ENCODE measurements around the gene PTPRE. TPM values are rescaled to one million over a fixed set of nuclear protein-coding genes. Genes with fewer than 3 reads are reported as not detected.
A peak's percentile ranks its signal among the peaks of the same experiment; 100 is the strongest.
"Not testable (repeated sequence)": the region's sequence is repeated elsewhere in the genome, so short reads cannot be mapped to it uniquely, and the experiment has no call there.

PTPRE gene
- total RNA-seq, 1 experiment from 2014 or later: 0.69 TPM

- Histone ChIP-seq H3K27me3 (ENCODE audit: control insufficient read depth, insufficient read depth, low read length) (no peaks in the 10 kb centered on the region), H3K4me3 (ENCODE audit: insufficient read depth, low read depth, low read length) (no peak overlapping the region), H3K36me3 (replicated peaks; ENCODE audit: control insufficient read depth, insufficient read depth, low read length) (no peaks in the 10 kb centered on the region)
- no peak for DNase-seq
These were observed 176.4 kb downstream of the PTPRE start for GRCh38 chr10:128083191-128083895.

GRCh38 chr10:128084364-128084763, 177.5 kb downstream of the PTPRE start:
- H3K27me3 ChIP-seq (ENCODE audit: control insufficient read depth, insufficient read depth, low read length): no peaks in the 10 kb centered on the region
- H3K4me3 ChIP-seq (ENCODE audit: insufficient read depth, low read depth, low read length): no peak overlapping the region
- no peak for DNase-seq
- H3K36me3 ChIP-seq (replicated peaks; ENCODE audit: control insufficient read depth, insufficient read depth, low read length): no peaks in the 10 kb centered on the region

- Histone ChIP-seq H3K4me3 (ENCODE audit: insufficient read depth, low read depth, low read length) (no peak overlapping the region), H3K27me3 (ENCODE audit: control insufficient read depth, insufficient read depth, low read length) (no peaks in the 10 kb centered on the region)
- no peak for DNase-seq
These were observed 178.1 kb downstream of the PTPRE start for GRCh38 chr10:128084991-128085390.

GRCh38 chr10:128086003-128086863, 179.3 kb downstream of the PTPRE start:
- Histone ChIP-seq H3K36me3 (replicated peaks; ENCODE audit: control insufficient read depth, insufficient read depth, low read length) (no peaks in the 10 kb centered on the region), H3K4me3 (ENCODE audit: insufficient read depth, low read depth, low read length) (no peak overlapping the region), H3K27me3 (ENCODE audit: control insufficient read depth, insufficient read depth, low read length) (no peaks in the 10 kb centered on the region)
- no peak for DNase-seq

More at GRCh38 chr10:128084991-128085390, 178.1 kb downstream of the PTPRE start:
- no peaks in the 10 kb centered on the region for H3K36me3 ChIP-seq (replicated peaks; ENCODE audit: control insufficient read depth, insufficient read depth, low read length)

GRCh38 chr10:128087146-128087883, 180.4 kb downstream of the PTPRE start:
- Histone ChIP-seq H3K4me3 (ENCODE audit: insufficient read depth, low read depth, low read length) (no peak overlapping the region), H3K27me3 (ENCODE audit: control insufficient read depth, insufficient read depth, low read length) (no peaks in the 10 kb centered on the region), H3K36me3 (replicated peaks; ENCODE audit: control insufficient read depth, insufficient read depth, low read length) (no peaks in the 10 kb centered on the region)
- DNase-seq: no peak

- H3K4me3 ChIP-seq (ENCODE audit: insufficient read depth, low read depth, low read length): no peak overlapping the region
- DNase-seq: peak; percentile 57
- no peaks in the 10 kb centered on the region for H3K27me3 ChIP-seq (ENCODE audit: control insufficient read depth, insufficient read depth, low read length)
- no peaks in the 10 kb centered on the region for H3K36me3 ChIP-seq (replicated peaks; ENCODE audit: control insufficient read depth, insufficient read depth, low read length)
These were observed 181.2 kb downstream of the PTPRE start for GRCh38 chr10:128087884-128088709.

- H3K4me3 ChIP-seq (ENCODE audit: insufficient read depth, low read depth, low read length): no peak overlapping the region
- DNase-seq: peak; percentile 81
- no peaks in the 10 kb centered on the region for H3K27me3 ChIP-seq (ENCODE audit: control insufficient read depth, insufficient read depth, low read length)
- H3K36me3 ChIP-seq (replicated peaks; ENCODE audit: control insufficient read depth, insufficient read depth, low read length): no peaks in the 10 kb centered on the region
These were observed 184.8 kb downstream of the PTPRE start for GRCh38 chr10:128091636-128092210.

- Histone ChIP-seq H3K4me3 (ENCODE audit: insufficient read depth, low read depth, low read length) (no peak overlapping the region), H3K27me3 (ENCODE audit: control insufficient read depth, insufficient read depth, low read length) (no peaks in the 10 kb centered on the region), H3K36me3 (replicated peaks; ENCODE audit: control insufficient read depth, insufficient read depth, low read length) (peaks cover 2% of the 10 kb centered on the region)
- DNase-seq: no peak
These were observed 185.6 kb downstream of the PTPRE start for GRCh38 chr10:128092454-128092853.

- not testable (repeated sequence) for H3K36me3 ChIP-seq (replicated peaks; ENCODE audit: control insufficient read depth, insufficient read depth, low read length); H3K27me3 ChIP-seq (ENCODE audit: control insufficient read depth, insufficient read depth, low read length); DNase-seq; H3K4me3 ChIP-seq (ENCODE audit: insufficient read depth, low read depth, low read length)
These were observed 187.7 kb downstream of the PTPRE start for GRCh38 chr10:128094596-128094995.

GRCh38 chr10:128095027-128095752, 188.3 kb downstream of the PTPRE start:
- no peaks in the 10 kb centered on the region for H3K27me3 ChIP-seq (ENCODE audit: control insufficient read depth, insufficient read depth, low read length)
- H3K36me3 ChIP-seq (replicated peaks; ENCODE audit: control insufficient read depth, insufficient read depth, low read length): peaks cover 13% of the 10 kb centered on the region
- no peak overlapping the region for H3K4me3 ChIP-seq (ENCODE audit: insufficient read depth, low read depth, low read length)
- DNase-seq: peak; percentile 41

GRCh38 chr10:128095753-128096469, 189.0 kb downstream of the PTPRE start:
- H3K27me3 ChIP-seq (ENCODE audit: control insufficient read depth, insufficient read depth, low read length): no peaks in the 10 kb centered on the region
- H3K36me3 ChIP-seq (replicated peaks; ENCODE audit: control insufficient read depth, insufficient read depth, low read length): peaks cover 19% of the 10 kb centered on the region
- no peak for DNase-seq
- H3K4me3 ChIP-seq (ENCODE audit: insufficient read depth, low read depth, low read length): no peak overlapping the region

GRCh38 chr10:128096486-128097199, 189.7 kb downstream of the PTPRE start:
- Histone ChIP-seq H3K4me3 (ENCODE audit: insufficient read depth, low read depth, low read length) (no peak overlapping the region), H3K36me3 (replicated peaks; ENCODE audit: control insufficient read depth, insufficient read depth, low read length) (peaks cover 23% of the 10 kb centered on the region), H3K27me3 (ENCODE audit: control insufficient read depth, insufficient read depth, low read length) (no peaks in the 10 kb centered on the region)
- no peak for DNase-seq

All from H7 (cell line).